ENCODE results near the gene GDPD5.

DNA sequence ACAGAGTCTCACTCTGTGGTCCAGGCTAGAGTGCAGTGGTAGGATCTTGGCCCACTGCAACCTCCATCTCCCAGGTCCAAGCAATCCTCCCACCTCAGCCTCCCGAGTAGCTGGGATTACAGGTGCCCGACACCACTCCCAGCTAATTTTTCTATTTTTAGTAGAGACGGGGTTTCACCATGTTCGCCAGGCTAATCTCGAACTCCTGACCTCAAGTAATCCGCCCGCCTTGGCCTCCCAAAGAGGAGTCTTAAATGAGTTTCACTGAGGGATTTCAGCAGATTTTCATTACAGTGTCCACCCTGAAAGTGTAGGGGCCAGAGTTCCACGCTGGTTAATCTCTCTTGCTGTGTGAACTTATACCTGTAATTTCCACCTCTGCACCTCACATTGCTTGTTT, 126.8 kb downstream of the GDPD5 start:
- TF ChIP-seq, protein P1, sequence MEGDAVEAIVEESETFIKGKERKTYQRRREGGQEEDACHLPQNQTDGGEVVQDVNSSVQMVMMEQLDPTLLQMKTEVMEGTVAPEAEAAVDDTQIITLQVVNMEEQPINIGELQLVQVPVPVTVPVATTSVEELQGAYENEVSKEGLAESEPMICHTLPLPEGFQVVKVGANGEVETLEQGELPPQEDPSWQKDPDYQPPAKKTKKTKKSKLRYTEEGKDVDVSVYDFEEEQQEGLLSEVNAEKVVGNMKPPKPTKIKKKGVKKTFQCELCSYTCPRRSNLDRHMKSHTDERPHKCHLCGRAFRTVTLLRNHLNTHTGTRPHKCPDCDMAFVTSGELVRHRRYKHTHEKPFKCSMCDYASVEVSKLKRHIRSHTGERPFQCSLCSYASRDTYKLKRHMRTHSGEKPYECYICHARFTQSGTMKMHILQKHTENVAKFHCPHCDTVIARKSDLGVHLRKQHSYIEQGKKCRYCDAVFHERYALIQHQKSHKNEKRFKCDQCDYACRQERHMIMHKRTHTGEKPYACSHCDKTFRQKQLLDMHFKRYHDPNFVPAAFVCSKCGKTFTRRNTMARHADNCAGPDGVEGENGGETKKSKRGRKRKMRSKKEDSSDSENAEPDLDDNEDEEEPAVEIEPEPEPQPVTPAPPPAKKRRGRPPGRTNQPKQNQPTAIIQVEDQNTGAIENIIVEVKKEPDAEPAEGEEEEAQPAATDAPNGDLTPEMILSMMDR (IDR thresholded peaks at IDR 0.05) = no peak
- no peak for TF ChIP-seq POLR2A (IDR thresholded peaks at IDR 0.05)

All from adrenal gland (tissue), 5 donors.